Keratinocyte (primary cell): ENCODE measurements around the gene TBX18.

Experiments
- EZH2 ChIP-seq: IDR thresholded peaks from one replicate; pipeline ENCODE4 v1.6.1; 2012; ENCODE audit warnings: inconsistent platforms, mild to moderate bottlenecking, low read length, moderate library complexity
- TF ChIP-seq, protein P1 (sequence below), 3 experiments: IDR thresholded peaks in 1 of 3; conservative IDR thresholded peaks in 1 of 3; optimal IDR thresholded peaks in 1 of 3; 2 replicates in 2 of 3; 3 replicates in 1 of 3; pipeline versions ENCODE3 to v1.5.1; 2011; ENCODE audit warnings: low read length in 3 of 3, mild to moderate bottlenecking in 3 of 3, moderate library complexity in 2 of 3, control low read depth in 1 of 3, inconsistent platforms in 1 of 3; ENCODE audit not compliant: insufficient read depth in 2 of 3; ENCODE audit errors: extremely low read depth in 1 of 3

GRCh38 chr6:84648444-84648843 is 116.0 kb downstream of the TBX18 start:
- TF ChIP-seq, protein P1, sequence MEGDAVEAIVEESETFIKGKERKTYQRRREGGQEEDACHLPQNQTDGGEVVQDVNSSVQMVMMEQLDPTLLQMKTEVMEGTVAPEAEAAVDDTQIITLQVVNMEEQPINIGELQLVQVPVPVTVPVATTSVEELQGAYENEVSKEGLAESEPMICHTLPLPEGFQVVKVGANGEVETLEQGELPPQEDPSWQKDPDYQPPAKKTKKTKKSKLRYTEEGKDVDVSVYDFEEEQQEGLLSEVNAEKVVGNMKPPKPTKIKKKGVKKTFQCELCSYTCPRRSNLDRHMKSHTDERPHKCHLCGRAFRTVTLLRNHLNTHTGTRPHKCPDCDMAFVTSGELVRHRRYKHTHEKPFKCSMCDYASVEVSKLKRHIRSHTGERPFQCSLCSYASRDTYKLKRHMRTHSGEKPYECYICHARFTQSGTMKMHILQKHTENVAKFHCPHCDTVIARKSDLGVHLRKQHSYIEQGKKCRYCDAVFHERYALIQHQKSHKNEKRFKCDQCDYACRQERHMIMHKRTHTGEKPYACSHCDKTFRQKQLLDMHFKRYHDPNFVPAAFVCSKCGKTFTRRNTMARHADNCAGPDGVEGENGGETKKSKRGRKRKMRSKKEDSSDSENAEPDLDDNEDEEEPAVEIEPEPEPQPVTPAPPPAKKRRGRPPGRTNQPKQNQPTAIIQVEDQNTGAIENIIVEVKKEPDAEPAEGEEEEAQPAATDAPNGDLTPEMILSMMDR (optimal IDR thresholded peaks at IDR 0.05 in 1 of 3, IDR thresholded peaks at IDR 0.05 in 1 of 3, conservative IDR thresholded peaks at IDR 0.05 in 1 of 3; ENCODE audit: extremely low read depth in 1 of 3, insufficient read depth in 2 of 3, low read length in 3 of 3): no peak
- TF ChIP-seq EZH2: no peak
